OCI-LY7 (cell line): ENCODE data around the gene TCAP. TPM values are rescaled to one million over a fixed set of nuclear protein-coding genes. Genes with fewer than 3 reads are reported as not detected.

Experiments
- BruUV-seq: library from RNA; stranded (reverse); fragments of 400-500 nt; replicated peaks from 2 replicates; lab custom pipeline; 2021; lab: Mats Ljungman, UMichigan
- CTCF ChIA-PET: fragments of 300-600 bp; sonication (Branson Sonifier 250); formaldehyde crosslinking; loops from one replicate; lab custom pipeline; 2022; ENCODE audit warnings: antibody characterized with exemption; ENCODE audit not compliant: unreplicated experiment; lab: Charles Lee
- POLR2A ChIA-PET: fragments of 300-600 bp; sonication (Branson Sonifier 250); formaldehyde crosslinking; loops from one replicate; lab custom pipeline; 2022; ENCODE audit warnings: antibody characterized with exemption; lab: Charles Lee
- DNase-seq: peaks from one replicate; pipeline ENCODE4 v3.0.0-alpha.2; 2015; ENCODE audit warnings: low spot score
- H2AFZ ChIP-seq: fragments of 200-600 bp; sonication (generic), shearing (Covaris generic); 2 replicates; pipeline ENCODE4 v1.6.1; 2014; ENCODE audit warnings: mild to moderate bottlenecking, antibody characterized with exemption, low read length, moderate library complexity
- H3K27ac ChIP-seq: fragments of 200-600 bp; sonication (generic); 2 replicates; pipeline ENCODE4 v1.5.1; 2014; ENCODE audit warnings: mixed run types, low read depth, mild to moderate bottlenecking, moderate library complexity, low read length, inconsistent platforms; ENCODE audit not compliant: poor library complexity, severe bottlenecking
- H3K36me3 ChIP-seq: fragments of 200-600 bp; sonication (generic); 2 replicates; pipeline ENCODE4 v1.6.1; 2014; ENCODE audit warnings: mild to moderate bottlenecking, antibody characterized with exemption, low read length, moderate library complexity, mixed read lengths; ENCODE audit not compliant: insufficient read depth
- H3K4me1 ChIP-seq: fragments of 200-600 bp; sonication (generic); 2 replicates; pipeline ENCODE4 v1.5.1; 2014; ENCODE audit warnings: mild to moderate bottlenecking, low read length; ENCODE audit not compliant: insufficient read depth, poor library complexity, severe bottlenecking
- H3K4me2 ChIP-seq: fragments of 200-600 bp; sonication (generic); 2 replicates; pipeline ENCODE4 v1.6.1; 2014; ENCODE audit warnings: mild to moderate bottlenecking, low read length
- H3K4me3 ChIP-seq: fragments of 200-600 bp; sonication (generic); 2 replicates; pipeline ENCODE4 v1.5.1; 2014; ENCODE audit warnings: mild to moderate bottlenecking, low read depth, low read length; ENCODE audit not compliant: poor library complexity, severe bottlenecking
- H3K79me2 ChIP-seq: fragments of 200-600 bp; sonication (generic); 2 replicates; pipeline ENCODE4 v1.6.1; 2016; ENCODE audit warnings: low read depth, mild to moderate bottlenecking, low read length, moderate library complexity, mixed read lengths; ENCODE audit not compliant: insufficient read depth
- H3K9me2 ChIP-seq: fragments of 200-600 bp; sonication (generic); 2 replicates; pipeline ENCODE4 v1.6.1; 2016; ENCODE audit warnings: mild to moderate bottlenecking, low read length, mixed read lengths; ENCODE audit not compliant: insufficient read depth
- H3K9me3 ChIP-seq: fragments of 200-600 bp; sonication (generic); 2 replicates; pipeline ENCODE4 v1.6.1; 2014; ENCODE audit warnings: mild to moderate bottlenecking, mixed run types, low read length, mixed read lengths
- H4K20me1 ChIP-seq: fragments of 200-600 bp; sonication (generic); 2 replicates; pipeline ENCODE4 v1.6.1; 2014; ENCODE audit warnings: mild to moderate bottlenecking, antibody characterized with exemption, low read length, moderate library complexity, mixed read lengths; ENCODE audit not compliant: insufficient read depth
- CTCF ChIP-seq: fragments of 200-600 bp; sonication (generic); conservative IDR thresholded peaks from 2 replicates; pipeline ENCODE4 v1.5.1; 2014; ENCODE audit warnings: mild to moderate bottlenecking, antibody characterized with exemption, low read length, moderate library complexity, mixed read lengths
- EZH2phosphoT487 ChIP-seq: fragments of 200-600 bp; sonication (generic); IDR thresholded peaks from 2 replicates; pipeline ENCODE4 v1.6.1; 2018; ENCODE audit warnings: low read depth, borderline replicate concordance, mild to moderate bottlenecking, mixed run types, antibody characterized with exemption, low read length, moderate library complexity, mixed read lengths
- intact Hi-C: fragments of 100-400 bp; cut with micrococcal nuclease; formaldehyde crosslinking; loops from one replicate; pipeline ENCODE4 v1.10.0; 2022; ENCODE audit not compliant: unreplicated experiment
- total RNA-seq, 2 experiments: library from RNA; depleted of rRNA in 1 of 2; stranded (reverse); fragments of >200 nt in 1 of 2; shearing (Covaris generic) in 1 of 2; gene quantifications; 2 replicates each; pipeline ENCODE4 v1.2.3, GENCODE V29; 2014 to 2022

The TCAP gene
- total RNA-seq, 2 experiments from 2014 or later, result 1.5 to 2.7 TPM

- no peaks in the 10 kb centered on the region for H3K36me3 ChIP-seq
- TF ChIP-seq EZH2phosphoT487, result no peak
- TF ChIP-seq CTCF, result no peak
- BruUV-seq, result no TSS peak
- H3K79me2 ChIP-seq, result peaks cover 20% of the 10 kb centered on the region
- no peak overlapping the region for H2AFZ ChIP-seq
- H3K9me3 ChIP-seq, result no peaks in the 10 kb centered on the region
- intact Hi-C loops, result no loop called here
- H3K9me2 ChIP-seq, result no peaks in the 10 kb centered on the region
- no peak for DNase-seq
- peak overlapping the region; percentile 53 for H3K27ac ChIP-seq
- ChIA-PET POLR2A (interaction anchor here (0.8 to 1.3 kb wide), 3 partner anchors 10 to 92 kb away, joined by 3 to 6 read pairs (median 4); partner anchors contain the start of gene PGAP3), CTCF (interaction anchor here (0.5 to 1.3 kb wide), 2 partner anchors 16 to 92 kb away, joined by 5 to 10 read pairs; no protein-coding TSS in a partner anchor)
- H3K4me2 ChIP-seq, result peak overlapping the region; percentile 95
- peaks cover 8% of the 10 kb centered on the region; the same call in 1 of the 2 replicates for H4K20me1 ChIP-seq
- peaks cover 31% of the 10 kb centered on the region for H3K4me1 ChIP-seq
- peak overlapping the region; percentile 77 for H3K4me3 ChIP-seq
Observed at GRCh38 chr17:39638317-39638716, 26.8 kb upstream of the TCAP start.

GRCh38 chr17:39639043-39639442 lies 26.1 kb upstream of the TCAP start:
- Histone ChIP-seq H4K20me1 (peaks cover 8% of the 10 kb centered on the region; the same call in 1 of the 2 replicates), H3K79me2 (peaks cover 20% of the 10 kb centered on the region), H3K4me1 (peaks cover 31% of the 10 kb centered on the region), H3K36me3 (no peaks in the 10 kb centered on the region), H3K4me2 (peak overlapping the region; percentile 95; the same call in 1 of the 2 replicates), H3K27ac (no peak overlapping the region), H3K9me3 (no peaks in the 10 kb centered on the region), H2AFZ (no peak overlapping the region), H3K4me3 (no peak overlapping the region), H3K9me2 (no peaks in the 10 kb centered on the region)
- no TSS peak for BruUV-seq
- ChIA-PET CTCF (interaction anchor here (0.5 kb wide), 1 partner anchor 91 kb away, joined by 10 read pairs; no protein-coding TSS in a partner anchor), POLR2A (interaction anchor here (0.6 kb wide), 1 partner anchor 98 kb away, joined by 8 read pairs; no protein-coding TSS in a partner anchor)
- DNase-seq, result no peak
- TF ChIP-seq CTCF, result no peak
- intact Hi-C loops, result no loop called here
